Cerebellar cortex (tissue), 1 donor: ENCODE data around the gene OR4F15.

Source experiments
- DNase-seq: peaks from one replicate; pipeline ENCODE4 v3.0.0-alpha.2; 2015; ENCODE audit warnings: low spot score

Gene OR4F15

DNA sequence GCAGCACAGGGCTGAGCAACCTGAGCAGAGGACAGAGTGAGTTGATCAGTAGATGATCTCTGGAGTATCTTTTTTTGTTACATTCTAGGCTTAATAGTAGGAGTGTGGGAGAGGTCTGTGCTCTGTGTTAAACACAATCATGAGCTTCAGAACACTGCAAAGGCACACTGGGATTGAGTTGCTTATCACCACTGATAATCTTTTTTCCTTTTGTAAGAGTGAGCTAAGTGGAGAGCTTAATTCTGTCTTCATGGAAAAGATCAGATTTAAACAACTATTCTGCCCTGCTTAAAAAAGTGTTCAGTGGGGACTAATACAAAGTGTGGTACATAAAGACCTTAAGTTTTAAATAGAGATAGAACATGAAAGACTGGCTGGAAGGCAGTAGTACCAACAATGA is 7.6 kb upstream of the OR4F15 start:
- DNase-seq = no peak

DNA sequence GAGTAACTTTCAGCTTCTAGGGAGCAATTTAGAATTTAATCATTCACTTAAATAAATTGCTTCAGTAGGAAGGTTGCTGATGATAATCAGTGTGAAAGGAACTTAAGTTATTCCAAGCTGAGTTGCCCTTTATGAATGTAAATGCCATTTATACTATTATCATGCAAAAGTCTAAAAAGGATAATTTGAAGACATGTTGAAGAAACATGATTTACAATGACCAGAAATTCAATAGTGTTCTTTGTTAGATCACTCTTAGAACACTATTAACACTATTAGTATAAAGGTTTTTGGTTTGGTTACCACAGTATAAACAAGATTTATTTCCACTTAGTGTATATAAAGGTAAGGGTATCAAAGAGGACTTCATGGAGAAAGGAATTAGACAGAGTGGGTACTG is 7.1 kb upstream of the OR4F15 start:
- no peak for DNase-seq

DNA sequence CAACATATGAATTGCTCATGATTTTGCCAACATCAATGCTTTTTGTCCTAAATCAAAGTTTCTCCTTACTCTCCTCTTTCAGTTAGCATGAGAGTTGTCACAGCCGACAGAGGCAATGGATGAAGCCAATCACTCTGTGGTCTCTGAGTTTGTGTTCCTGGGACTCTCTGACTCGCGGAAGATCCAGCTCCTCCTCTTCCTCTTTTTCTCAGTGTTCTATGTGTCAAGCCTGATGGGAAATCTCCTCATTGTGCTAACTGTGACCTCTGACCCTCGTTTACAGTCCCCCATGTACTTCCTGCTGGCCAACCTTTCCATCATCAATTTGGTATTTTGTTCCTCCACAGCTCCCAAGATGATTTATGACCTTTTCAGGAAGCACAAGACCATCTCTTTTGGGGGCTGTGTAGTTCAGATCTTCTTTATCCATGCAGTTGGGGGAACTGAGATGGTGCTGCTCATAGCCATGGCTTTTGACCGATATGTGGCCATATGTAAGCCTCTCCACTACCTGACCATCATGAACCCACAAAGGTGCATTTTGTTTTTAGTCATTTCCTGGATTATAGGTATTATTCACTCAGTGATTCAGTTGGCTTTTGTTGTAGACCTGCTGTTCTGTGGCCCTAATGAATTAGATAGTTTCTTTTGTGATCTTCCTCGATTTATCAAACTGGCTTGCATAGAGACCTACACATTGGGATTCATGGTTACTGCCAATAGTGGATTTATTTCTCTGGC is 6.2 kb upstream of the OR4F15 start:
- no peak for DNase-seq

DNA sequence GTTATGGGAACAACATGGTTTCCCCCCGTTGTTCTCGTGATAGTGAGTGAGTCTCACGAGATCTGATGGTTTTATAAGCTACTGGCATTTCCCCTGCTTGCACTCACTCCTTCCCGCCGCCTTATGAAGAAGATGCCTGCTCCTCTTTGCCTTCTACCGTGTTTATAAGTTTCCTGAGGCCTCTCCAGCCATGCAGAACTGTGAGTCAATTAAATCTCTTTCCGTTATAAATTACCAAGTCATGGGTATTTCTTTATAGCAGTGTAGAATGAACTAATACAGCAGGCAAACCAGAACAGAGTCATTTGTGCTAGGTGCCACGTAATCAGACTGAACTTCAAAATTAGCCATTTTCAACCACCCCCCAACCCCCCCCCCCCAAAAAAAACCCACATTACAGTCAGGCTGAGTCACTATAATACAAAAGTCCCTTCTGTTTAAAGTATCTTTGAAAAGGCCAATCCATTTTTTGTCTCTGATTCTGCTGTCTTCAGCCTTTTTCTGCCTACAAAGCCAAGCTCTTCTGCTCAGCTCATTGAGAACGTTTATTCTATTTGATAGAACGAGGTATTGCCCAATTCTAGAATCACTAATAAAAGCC is 4.6 kb upstream of the OR4F15 start:
- no peak for DNase-seq

DNA sequence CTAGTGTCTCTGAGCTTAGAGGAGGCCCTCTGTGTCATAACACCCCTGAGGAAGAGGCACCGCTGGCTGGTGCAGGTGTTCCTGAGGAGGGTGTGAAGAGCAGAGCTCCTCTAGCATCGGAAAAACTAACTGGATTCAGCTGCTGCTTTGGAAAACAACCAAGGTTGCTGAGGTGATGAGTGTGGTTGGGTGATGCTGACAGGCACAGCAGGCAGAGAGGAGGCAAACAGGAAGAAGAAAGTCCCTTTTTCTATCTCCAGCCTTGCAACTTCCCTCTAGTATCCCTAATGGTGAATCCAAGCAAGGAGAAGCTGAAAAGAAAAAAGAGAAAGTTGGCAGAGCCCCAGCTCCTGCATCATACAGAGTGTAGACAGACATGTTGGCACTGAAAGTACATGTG is 3.8 kb upstream of the OR4F15 start:
- no peak for DNase-seq

DNA sequence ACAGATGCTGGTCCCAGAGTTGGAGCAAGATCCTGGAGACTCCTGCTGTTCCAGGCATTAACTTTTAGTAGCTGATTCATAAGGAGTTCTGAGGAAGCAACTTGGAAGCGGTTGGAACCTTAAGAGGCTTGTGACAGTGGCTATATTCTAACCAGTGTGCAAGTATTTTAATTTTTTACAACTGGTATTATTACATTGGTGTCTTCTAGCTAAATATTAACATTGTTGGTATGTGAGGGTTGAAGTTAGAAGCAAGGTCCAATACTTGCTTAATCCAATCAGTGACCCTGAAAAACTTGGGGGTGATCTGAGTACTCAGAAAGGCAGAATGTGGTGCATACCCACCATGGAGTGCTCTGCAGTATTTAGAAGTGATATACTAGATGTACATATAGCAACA is 1.5 kb upstream of the OR4F15 start:
- DNase-seq = no peak

DNA sequence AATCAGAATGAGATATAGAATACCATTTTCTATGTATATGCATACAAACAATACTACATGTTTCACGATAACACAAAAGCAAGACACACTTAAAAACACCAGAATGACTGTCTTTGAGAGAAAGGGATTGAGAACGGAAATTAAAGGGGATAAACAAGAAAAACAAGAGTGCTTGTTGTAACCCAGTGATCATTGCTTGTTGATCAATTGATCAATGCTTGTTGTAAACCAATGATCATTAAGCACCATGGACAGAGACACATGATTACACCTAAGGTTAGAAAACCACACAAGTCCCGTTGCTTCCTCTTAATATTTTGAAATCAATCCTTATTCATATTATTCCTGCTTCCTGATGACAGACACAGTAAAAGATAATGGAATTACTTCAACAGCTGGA is 1.1 kb upstream of the OR4F15 start:
- no peak for DNase-seq

DNA sequence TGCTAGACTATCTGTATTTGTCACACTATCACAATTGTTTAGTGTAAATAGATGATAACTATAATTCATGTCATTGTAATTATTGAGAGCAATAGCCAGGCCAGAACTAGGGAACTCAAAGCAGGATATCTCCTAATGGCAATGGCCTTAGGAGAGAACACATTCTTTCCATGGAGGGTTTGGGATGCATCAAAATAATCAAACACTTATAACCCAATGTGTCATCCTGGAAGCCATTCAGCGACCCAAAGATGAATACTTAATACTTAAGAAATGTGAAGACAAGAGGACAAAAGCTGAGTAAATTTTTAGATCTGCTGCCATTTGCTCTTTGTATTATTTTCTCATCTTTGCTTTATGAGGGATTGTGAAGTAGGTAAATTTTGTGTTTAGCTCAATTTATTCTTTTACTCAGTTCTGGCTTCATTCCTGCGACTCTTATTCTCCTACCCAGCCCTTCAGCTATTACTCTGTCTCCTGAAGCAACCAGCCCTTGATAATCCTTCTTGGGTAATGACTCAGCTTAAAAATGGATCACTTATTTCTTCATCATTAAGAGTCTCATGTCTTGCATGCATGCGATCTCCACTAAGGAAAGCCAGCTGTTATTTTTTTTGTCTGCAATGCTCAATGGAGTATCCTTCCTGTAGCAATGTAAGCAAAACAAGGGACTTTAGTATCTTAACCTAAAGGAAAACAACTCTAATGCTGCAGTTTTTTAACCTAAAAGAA is 2.0 kb downstream of the OR4F15 start:
- DNase-seq = no peak

DNA sequence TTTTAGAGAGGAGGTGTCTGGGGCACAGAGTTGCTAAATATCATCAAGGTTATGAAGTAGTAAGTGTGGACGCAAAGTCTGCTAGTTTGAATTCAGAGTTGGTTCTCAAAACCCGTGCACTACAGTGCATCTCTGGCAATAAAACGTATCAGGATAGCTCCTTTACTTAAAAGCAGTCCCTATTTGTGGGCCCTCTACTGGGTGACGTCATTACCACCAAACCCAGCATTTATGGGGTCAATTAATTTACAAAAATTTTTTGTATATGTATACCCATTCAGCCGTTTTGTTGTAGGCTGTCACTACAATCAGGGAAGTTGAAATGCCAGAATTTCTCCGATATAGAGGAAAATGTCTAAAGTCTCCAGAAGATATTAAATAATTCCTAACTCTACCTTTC is 8.8 kb downstream of the OR4F15 start:
- DNase-seq = no peak

DNA sequence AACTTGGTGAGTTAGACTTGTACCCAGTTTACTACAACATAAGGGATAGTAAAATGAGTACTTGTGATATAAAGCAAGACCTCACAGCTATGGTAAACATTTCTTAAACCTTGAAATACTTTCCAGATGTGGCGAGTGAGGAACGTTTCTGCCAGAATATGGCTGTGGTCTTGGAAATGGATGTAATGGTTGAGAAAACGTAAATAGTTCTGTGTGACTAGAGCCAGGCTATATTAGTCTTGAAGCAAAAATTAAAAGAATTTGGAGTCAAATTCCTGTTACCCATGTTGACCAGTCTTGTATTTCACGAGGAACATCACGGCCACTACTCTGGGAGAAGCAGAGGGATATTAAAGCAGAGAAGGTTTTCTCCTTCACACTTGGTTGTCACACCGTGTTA is 15.3 kb downstream of the OR4F15 start:
- DNase-seq = no peak

DNA sequence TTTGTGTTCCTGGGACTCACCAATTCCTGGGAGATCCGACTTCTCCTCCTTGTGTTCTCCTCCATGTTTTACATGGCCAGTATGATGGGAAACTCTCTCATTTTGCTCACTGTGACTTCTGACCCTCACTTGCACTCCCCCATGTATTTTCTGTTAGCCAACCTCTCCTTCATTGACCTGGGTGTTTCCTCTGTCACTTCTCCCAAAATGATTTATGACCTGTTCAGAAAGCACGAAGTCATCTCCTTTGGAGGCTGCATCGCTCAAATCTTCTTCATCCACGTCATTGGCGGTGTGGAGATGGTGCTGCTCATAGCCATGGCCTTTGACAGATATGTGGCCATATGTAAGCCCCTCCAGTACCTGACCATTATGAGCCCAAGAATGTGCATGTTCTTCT is 16.8 kb downstream of the OR4F15 start:
- no peak for DNase-seq

DNA sequence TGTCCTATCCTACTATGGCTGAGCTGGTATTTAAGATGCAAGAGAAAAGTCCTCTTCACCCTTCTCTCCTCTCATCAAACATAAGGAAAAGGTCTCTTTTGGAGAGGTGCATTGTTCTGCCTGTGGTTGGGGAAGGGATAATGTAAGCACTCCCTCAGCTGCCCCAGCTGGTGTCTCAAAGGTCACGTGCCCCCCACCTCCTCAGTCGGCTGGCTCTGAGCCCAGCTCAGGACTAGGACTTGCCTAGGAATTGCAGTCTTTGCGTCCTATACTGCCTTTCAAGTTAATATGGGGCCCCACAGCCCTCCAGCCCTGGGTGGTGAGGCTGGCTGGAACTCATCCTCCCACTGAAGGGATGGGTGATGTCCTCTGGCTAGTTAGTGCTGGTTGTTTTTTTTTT is 29.7 kb downstream of the OR4F15 start:
- DNase-seq = no peak

DNA sequence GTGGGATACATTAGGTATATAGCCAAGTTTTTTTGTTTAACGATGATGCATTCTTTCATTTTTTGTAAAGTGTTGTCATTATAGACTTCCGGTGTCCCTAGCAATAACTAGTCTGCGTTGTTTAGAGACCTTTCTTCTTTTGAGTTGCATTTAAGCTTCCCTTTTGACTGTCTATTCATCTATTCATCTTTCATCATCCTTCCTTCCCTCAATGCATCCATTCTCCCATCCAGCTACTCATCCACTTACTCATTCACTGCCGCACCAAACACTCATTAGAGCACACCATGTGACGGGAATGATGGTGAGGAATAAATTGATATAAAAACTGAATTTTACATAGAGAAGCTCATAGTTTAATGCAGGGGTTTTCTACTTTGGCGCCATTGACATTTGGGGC is 32.9 kb downstream of the OR4F15 start:
- DNase-seq = no peak

DNA sequence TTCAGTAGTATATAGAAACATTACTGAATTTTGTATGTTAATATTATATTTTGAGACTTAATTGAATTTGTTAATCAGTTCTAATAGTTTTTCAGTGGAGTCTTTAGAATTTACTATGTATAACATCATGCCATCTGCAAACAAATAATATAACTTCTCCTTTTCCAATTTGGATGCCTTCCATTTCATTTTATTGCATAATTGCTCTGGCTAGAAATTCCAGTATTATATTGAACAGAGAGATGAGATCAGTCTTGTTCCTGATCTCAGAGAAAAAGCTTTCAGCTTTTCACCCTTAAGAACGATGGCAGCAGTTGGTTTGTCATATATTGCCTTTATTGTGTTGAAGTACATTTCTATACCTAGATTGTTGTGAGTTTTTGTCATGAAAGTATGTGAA is 40.4 kb downstream of the OR4F15 start:
- DNase-seq = no peak
